Measurements from ENCODE around the gene PPIP5K2. TPM values are rescaled to one million over a fixed set of nuclear protein-coding genes. Genes with fewer than 3 reads are reported as not detected.

Gene PPIP5K2
- total RNA-seq, 4 donors from 2014 or later: 17.0 to 51.2 (median 31.7) TPM

DNA sequence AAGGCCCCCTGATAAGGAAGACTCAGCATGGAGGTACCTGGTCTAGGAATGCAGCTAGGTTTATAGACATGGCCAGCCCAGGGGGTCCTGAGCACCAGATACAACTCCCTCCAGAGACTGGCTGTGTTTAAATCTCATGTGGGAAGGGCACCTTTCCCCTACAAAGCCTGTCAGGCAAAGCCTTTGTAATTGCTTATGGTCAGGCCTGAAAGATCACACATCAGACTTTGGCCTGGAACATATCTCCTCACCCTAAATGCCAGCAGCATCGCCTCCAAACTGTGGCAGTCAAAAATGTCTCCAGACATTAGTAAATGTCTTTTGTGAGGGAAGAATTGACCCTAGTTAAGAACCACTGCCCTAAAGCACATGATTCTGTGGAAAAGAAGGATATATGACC is 86.9 kb downstream of the PPIP5K2 start:
- TF ChIP-seq, protein P1, sequence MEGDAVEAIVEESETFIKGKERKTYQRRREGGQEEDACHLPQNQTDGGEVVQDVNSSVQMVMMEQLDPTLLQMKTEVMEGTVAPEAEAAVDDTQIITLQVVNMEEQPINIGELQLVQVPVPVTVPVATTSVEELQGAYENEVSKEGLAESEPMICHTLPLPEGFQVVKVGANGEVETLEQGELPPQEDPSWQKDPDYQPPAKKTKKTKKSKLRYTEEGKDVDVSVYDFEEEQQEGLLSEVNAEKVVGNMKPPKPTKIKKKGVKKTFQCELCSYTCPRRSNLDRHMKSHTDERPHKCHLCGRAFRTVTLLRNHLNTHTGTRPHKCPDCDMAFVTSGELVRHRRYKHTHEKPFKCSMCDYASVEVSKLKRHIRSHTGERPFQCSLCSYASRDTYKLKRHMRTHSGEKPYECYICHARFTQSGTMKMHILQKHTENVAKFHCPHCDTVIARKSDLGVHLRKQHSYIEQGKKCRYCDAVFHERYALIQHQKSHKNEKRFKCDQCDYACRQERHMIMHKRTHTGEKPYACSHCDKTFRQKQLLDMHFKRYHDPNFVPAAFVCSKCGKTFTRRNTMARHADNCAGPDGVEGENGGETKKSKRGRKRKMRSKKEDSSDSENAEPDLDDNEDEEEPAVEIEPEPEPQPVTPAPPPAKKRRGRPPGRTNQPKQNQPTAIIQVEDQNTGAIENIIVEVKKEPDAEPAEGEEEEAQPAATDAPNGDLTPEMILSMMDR (IDR thresholded peaks at IDR 0.05): no peak
- TF ChIP-seq POLR2A (IDR thresholded peaks at IDR 0.05): no peak
- H3K36me3 ChIP-seq: peaks cover 0 to 16% (median 0%) of the 10 kb centered on the region in 3 donors
- no peak for DNase-seq
- H3K4me1 ChIP-seq: no peaks in the 10 kb centered on the region
- H3K9me3 ChIP-seq: no peaks in the 10 kb centered on the region
- no peak overlapping the region for H3K4me3 ChIP-seq
- H3K27me3 ChIP-seq: no peaks in the 10 kb centered on the region
- H3K27ac ChIP-seq: no peak overlapping the region

DNA sequence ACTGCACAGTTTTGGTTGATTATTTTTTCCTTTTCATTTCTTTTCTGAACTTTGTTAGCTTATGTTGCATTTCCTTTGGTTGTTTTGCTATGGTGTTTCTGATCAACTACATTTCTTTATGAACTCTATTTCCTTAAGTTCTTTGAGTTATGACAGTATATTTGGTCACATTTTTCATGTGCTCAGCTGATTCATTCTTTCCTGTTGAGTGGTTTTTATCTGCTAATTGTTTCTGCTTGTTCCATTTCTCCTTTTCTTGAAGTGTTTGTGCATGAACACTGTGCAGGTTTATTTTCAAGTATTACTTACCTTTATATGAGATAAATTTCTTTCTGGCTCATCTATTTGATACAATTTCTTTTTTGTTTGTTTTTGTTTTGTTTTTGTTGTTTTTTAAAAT is 87.6 kb downstream of the PPIP5K2 start:
- Histone ChIP-seq H3K4me1 (no peaks in the 10 kb centered on the region), H3K36me3 (peaks cover 0 to 15% (median 0%) of the 10 kb centered on the region in 3 donors), H3K9me3 (no peaks in the 10 kb centered on the region), H3K4me3 (no peak overlapping the region), H3K27ac (no peak overlapping the region), H3K27me3 (no peaks in the 10 kb centered on the region)
- DNase-seq: no peak
- TF ChIP-seq, protein P1 (IDR thresholded peaks at IDR 0.05): no peak
- no peak for TF ChIP-seq POLR2A (IDR thresholded peaks at IDR 0.05)

DNA sequence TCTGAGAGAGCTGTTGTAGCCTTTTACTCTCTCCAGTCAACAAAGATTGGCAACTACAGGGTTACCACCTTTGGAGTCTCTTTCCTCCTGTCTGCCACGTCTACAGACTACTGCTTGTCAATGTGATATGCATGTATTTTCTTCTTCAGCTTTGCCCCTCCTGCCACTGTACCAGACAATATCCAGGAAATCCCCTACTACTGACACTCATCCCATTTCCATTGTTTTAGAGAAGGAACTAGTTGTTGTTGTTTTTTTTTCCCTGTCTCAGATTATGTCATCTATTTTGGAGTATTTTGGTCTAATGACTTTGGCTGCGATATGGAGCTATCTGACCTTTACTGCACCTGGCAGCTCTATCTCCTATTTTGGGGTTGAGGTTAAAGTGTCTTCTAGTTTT is 88.4 kb downstream of the PPIP5K2 start:
- Histone ChIP-seq H3K4me1 (no peaks in the 10 kb centered on the region), H3K27ac (no peak overlapping the region), H3K36me3 (peaks cover 0 to 15% (median 0%) of the 10 kb centered on the region in 3 donors), H3K9me3 (no peaks in the 10 kb centered on the region), H3K4me3 (no peak overlapping the region), H3K27me3 (no peaks in the 10 kb centered on the region)
- no peak for TF ChIP-seq POLR2A (IDR thresholded peaks at IDR 0.05)
- TF ChIP-seq, protein P1 (IDR thresholded peaks at IDR 0.05): no peak
- no peak for DNase-seq

DNA sequence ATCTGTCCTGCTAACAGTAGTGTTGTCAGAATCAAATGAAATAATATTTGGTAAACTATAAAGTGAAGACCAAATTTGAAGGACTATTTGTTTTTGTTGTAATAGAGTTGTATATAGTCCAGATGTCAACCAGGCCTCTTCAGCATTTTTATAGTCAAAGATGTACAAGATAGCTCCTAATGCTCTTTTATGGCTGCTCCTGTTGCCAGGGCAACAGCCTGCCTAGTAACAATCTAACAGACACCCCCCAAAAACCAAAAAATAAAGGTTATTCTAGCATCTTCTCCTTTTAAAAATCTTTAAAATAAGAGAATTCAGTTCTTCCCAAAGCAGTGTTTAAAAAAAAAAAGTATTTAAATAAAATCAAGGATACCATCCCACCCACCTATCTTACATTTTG is 89.0 kb downstream of the PPIP5K2 start:
- Histone ChIP-seq H3K4me1 (no peaks in the 10 kb centered on the region), H3K27me3 (no peaks in the 10 kb centered on the region), H3K9me3 (no peaks in the 10 kb centered on the region), H3K27ac (no peak overlapping the region), H3K36me3 (peaks cover 0 to 10% (median 0%) of the 10 kb centered on the region in 3 donors), H3K4me3 (no peak overlapping the region)
- DNase-seq: no peak
- TF ChIP-seq, protein P1 (IDR thresholded peaks at IDR 0.05): no peak
- TF ChIP-seq POLR2A (IDR thresholded peaks at IDR 0.05): no peak

DNA sequence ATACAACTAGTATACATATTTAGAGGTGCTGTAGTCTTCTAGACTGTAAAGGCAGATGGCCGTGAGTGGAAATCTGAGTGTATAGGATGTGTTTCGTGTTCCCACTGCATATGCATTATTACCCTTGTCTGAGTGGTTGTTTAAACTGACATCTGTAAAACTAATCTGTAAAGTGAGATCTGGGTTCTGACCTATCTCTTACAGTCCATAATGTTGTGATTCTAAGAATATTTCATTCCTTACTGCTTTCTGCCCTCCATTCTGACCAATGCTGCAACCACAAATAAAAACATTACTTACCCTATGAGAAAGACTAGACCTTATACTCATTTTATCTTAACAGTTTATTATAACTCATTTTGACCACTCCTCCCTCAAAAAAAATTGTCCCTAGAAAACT is 90.9 kb downstream of the PPIP5K2 start:
- no peaks in the 10 kb centered on the region for H3K27me3 ChIP-seq
- no peak overlapping the region for H3K27ac ChIP-seq
- H3K9me3 ChIP-seq: no peaks in the 10 kb centered on the region
- H3K36me3 ChIP-seq: peaks cover 0 to 6% (median 0%) of the 10 kb centered on the region in 3 donors
- TF ChIP-seq POLR2A (IDR thresholded peaks at IDR 0.05): no peak
- no peak overlapping the region for H3K4me3 ChIP-seq
- H3K4me1 ChIP-seq: no peaks in the 10 kb centered on the region
- DNase-seq: no peak

DNA sequence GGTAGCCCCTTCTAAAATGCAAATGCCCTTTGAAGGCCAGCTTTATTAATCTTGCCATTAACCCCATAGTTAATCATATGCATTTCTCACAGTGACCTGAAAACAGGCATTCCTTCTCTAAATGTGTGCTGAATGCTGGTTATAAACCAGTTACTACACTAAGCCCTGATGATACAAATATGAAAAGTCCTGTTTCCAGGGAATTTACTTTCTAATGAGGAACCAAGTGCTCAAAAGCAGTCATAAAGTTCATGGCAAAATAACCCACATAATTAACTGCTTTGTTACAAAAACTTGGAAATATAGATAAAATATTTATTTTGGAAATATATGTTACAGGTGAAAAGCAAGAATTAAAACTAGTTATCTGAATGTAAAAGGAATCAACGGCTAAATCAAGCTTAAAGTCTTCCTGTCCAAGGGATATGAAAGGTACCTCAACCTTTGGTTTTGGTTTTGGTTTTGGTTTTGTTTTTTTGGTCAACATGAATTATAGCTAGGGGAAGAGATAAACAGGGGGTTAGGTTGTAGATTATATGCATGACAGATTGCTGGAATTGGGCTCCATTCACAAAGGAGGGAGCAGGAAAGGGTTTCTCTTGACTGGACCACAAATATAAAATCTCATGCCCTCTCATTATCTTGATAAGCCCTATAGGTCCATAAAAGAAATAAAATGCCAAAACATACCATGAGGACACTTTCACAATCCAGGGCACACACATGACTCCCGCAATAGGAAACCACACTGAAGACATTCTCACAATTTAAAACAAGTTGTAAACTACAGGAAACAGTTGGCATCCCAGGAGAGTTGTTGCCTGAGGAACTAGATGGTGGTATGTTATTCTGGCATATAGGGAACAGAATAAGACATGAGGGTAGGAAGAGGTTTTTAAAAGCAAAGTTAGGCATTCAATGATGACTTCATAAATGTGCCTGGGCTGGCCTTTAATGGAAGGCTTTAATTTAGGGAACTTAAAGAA is 91.8 kb downstream of the PPIP5K2 start:
- no peak for DNase-seq
- TF ChIP-seq POLR2A (IDR thresholded peaks at IDR 0.05): no peak
- TF ChIP-seq, protein P1 (IDR thresholded peaks at IDR 0.05): no peak

More for the DNA sequence above, 91.8 kb downstream of the PPIP5K2 start:
- Histone ChIP-seq H3K4me3 (no peak overlapping the region), H3K36me3 (no peaks in the 10 kb centered on the region), H3K9me3 (no peaks in the 10 kb centered on the region), H3K27ac (no peak overlapping the region), H3K4me1 (no peaks in the 10 kb centered on the region), H3K27me3 (no peaks in the 10 kb centered on the region)
